ENCODE results near the gene SHKBP1. TPM values are rescaled to one million over a fixed set of nuclear protein-coding genes. Genes with fewer than 3 reads are reported as not detected.

The SHKBP1 gene
- total RNA-seq, 1 experiment from 2014 or later = 43.0 TPM

GRCh38 chr19:40571005-40571318 lies 5.7 kb upstream of the SHKBP1 start:
- Histone ChIP-seq H3K36me3 (ENCODE audit: low read depth, low read length) (no peaks in the 10 kb centered on the region), H3K9me2 (replicated peaks; ENCODE audit: low read length) (no peaks in the 10 kb centered on the region), H3K27me3 (ENCODE audit: low read length) (no peaks in the 10 kb centered on the region), H3K4me3 (ENCODE audit: low read length) (no peak overlapping the region), H3K9ac (ENCODE audit: low read length) (no peak overlapping the region), H3K4me1 (ENCODE audit: insufficient read depth, low read length) (peaks cover 6% of the 10 kb centered on the region), H3K27ac (ENCODE audit: low read length) (no peak overlapping the region), H3K4me2 (ENCODE audit: low read length) (peak overlapping the region; percentile 24; the same call in 1 of the 2 replicates), H3K79me2 (ENCODE audit: low read length) (no peaks in the 10 kb centered on the region), H2AFZ (ENCODE audit: low read length) (0 out of 2 replicates have a peak overlapping the region, but pooled peaks have one; percentile 54), H3K9me3 (ENCODE audit: low read length) (no peaks in the 10 kb centered on the region), H4K20me1 (ENCODE audit: low read length) (no peaks in the 10 kb centered on the region), H3F3A (ENCODE audit: low read length, unreplicated experiment) (no peaks in the 10 kb centered on the region)
- TF ChIP-seq EZH2 (IDR thresholded peaks at IDR 0.05; ENCODE audit: low read length, unreplicated experiment) (no peak), EZH2phosphoT487 (IDR thresholded peaks at IDR 0.05; ENCODE audit: borderline replicate concordance, low read length) (no peak), CTCF (conservative IDR thresholded peaks at IDR 0.05; ENCODE audit: low read depth, low read length) (no peak)
- POLR2A ChIA-PET (ENCODE audit: unreplicated experiment) = interaction anchor here (0.7 kb wide), 1 partner anchor 137 kb away, joined by 19 read pairs; no protein-coding TSS in a partner anchor
- CTCF ChIA-PET = interaction anchor here (0.5 kb wide), 1 partner anchor 22 kb away, joined by 3 read pairs; no protein-coding TSS in a partner anchor
- no peak for ATAC-seq
- BruUV-seq (replicated peaks) = no TSS peak
- intact Hi-C loops (cut with micrococcal nuclease) = no loop called here
- no peak for DNase-seq

- POLR2A ChIA-PET (ENCODE audit: unreplicated experiment) = no interaction called here
- no peaks in the 10 kb centered on the region for H3K9me2 ChIP-seq (replicated peaks; ENCODE audit: low read length)
- H3F3A ChIP-seq (ENCODE audit: low read length, unreplicated experiment) = no peaks in the 10 kb centered on the region
- no peak overlapping the region for H3K4me2 ChIP-seq (ENCODE audit: low read length)
- H3K36me3 ChIP-seq (ENCODE audit: low read depth, low read length) = no peaks in the 10 kb centered on the region
- ATAC-seq = no peak
- H4K20me1 ChIP-seq (ENCODE audit: low read length) = no peaks in the 10 kb centered on the region
- no peak for TF ChIP-seq EZH2 (IDR thresholded peaks at IDR 0.05; ENCODE audit: low read length, unreplicated experiment)
- TF ChIP-seq CTCF (conservative IDR thresholded peaks at IDR 0.05; ENCODE audit: low read depth, low read length) = no peak
- no peak for TF ChIP-seq EZH2phosphoT487 (IDR thresholded peaks at IDR 0.05; ENCODE audit: borderline replicate concordance, low read length)
- no peak overlapping the region for H3K9ac ChIP-seq (ENCODE audit: low read length)
- BruUV-seq (replicated peaks) = no TSS peak
- intact Hi-C loops (cut with micrococcal nuclease) = no loop called here
- no peaks in the 10 kb centered on the region for H3K27me3 ChIP-seq (ENCODE audit: low read length)
- H3K27ac ChIP-seq (ENCODE audit: low read length) = no peak overlapping the region
- H3K4me3 ChIP-seq (ENCODE audit: low read length) = no peak overlapping the region
- peaks cover 6% of the 10 kb centered on the region for H3K4me1 ChIP-seq (ENCODE audit: insufficient read depth, low read length)
- CTCF ChIA-PET = no interaction called here
- H3K9me3 ChIP-seq (ENCODE audit: low read length) = no peaks in the 10 kb centered on the region
- H2AFZ ChIP-seq (ENCODE audit: low read length) = no peak overlapping the region
- DNase-seq = no peak
- H3K79me2 ChIP-seq (ENCODE audit: low read length) = no peaks in the 10 kb centered on the region
Measured at GRCh38 chr19:40571831-40572495, 4.7 kb upstream of the SHKBP1 start.

- H3K9me3 ChIP-seq (ENCODE audit: low read length) = no peaks in the 10 kb centered on the region
- intact Hi-C loops (cut with micrococcal nuclease) = no loop called here
- POLR2A ChIA-PET (ENCODE audit: unreplicated experiment) = no interaction called here
- no TSS peak for BruUV-seq (replicated peaks)
- no peaks in the 10 kb centered on the region; the same call in 1 of the 2 replicates for H3K4me1 ChIP-seq (ENCODE audit: insufficient read depth, low read length)
- H3K27me3 ChIP-seq (ENCODE audit: low read length) = no peaks in the 10 kb centered on the region
- ATAC-seq = no peak
- H3K36me3 ChIP-seq (ENCODE audit: low read depth, low read length) = no peaks in the 10 kb centered on the region
- H3K27ac ChIP-seq (ENCODE audit: low read length) = no peak overlapping the region
- H3K9ac ChIP-seq (ENCODE audit: low read length) = no peak overlapping the region
- H3K4me2 ChIP-seq (ENCODE audit: low read length) = no peak overlapping the region
- no peak for TF ChIP-seq EZH2 (IDR thresholded peaks at IDR 0.05; ENCODE audit: low read length, unreplicated experiment)
- TF ChIP-seq CTCF (conservative IDR thresholded peaks at IDR 0.05; ENCODE audit: low read depth, low read length) = no peak
- no peak for TF ChIP-seq EZH2phosphoT487 (IDR thresholded peaks at IDR 0.05; ENCODE audit: borderline replicate concordance, low read length)
- no peaks in the 10 kb centered on the region for H3F3A ChIP-seq (ENCODE audit: low read length, unreplicated experiment)
- no peak overlapping the region for H2AFZ ChIP-seq (ENCODE audit: low read length)
- H4K20me1 ChIP-seq (ENCODE audit: low read length) = no peaks in the 10 kb centered on the region
- no peaks in the 10 kb centered on the region for H3K9me2 ChIP-seq (replicated peaks; ENCODE audit: low read length)
- H3K79me2 ChIP-seq (ENCODE audit: low read length) = no peaks in the 10 kb centered on the region
- DNase-seq = no peak
- no peak overlapping the region for H3K4me3 ChIP-seq (ENCODE audit: low read length)
- CTCF ChIA-PET = no interaction called here
Measured at GRCh38 chr19:40575326-40575725, 1.3 kb upstream of the SHKBP1 start.

Measured in PC-3 (cell line).